Body of pancreas (tissue), 4 donors: ENCODE results near the gene DSTN. TPM values are rescaled to one million over a fixed set of nuclear protein-coding genes. Genes with fewer than 3 reads are reported as not detected.

Source experiments
- ATAC-seq: fragments of 150-250 bp; one replicate; pipeline ENCODE4 v1.9.1; 2016
- DNase-seq, 4 donors: peaks; one replicate each; pipeline ENCODE4 v3.0.0-alpha.2; 2019
- H3K27ac ChIP-seq, 4 donors: fragments of 200-600 bp; sonication (generic); 1 replicate in 3 of 4; 2 replicates in 1 of 4; pipeline versions ENCODE4 v1.5.1 to v1.6.1; 2016 to 2019; ENCODE audit warnings: mild to moderate bottlenecking in 1 of 4, mixed read lengths in 1 of 4, moderate library complexity in 1 of 4
- H3K27me3 ChIP-seq, 2 donors: fragments of 200-600 bp; sonication (generic); one replicate each; pipeline ENCODE4 v1.6.0; 2016; ENCODE audit warnings: mild to moderate bottlenecking in 1 of 2
- H3K36me3 ChIP-seq, 2 donors: fragments of 200-600 bp; sonication (generic); replicated peaks in 1 of 2; 2 replicates each; pipeline ENCODE4 v1.5.1; 2016; ENCODE audit warnings: low read depth in 2 of 2; ENCODE audit not compliant: insufficient read depth in 1 of 2
- H3K4me1 ChIP-seq: fragments of 200-600 bp; sonication (generic); one replicate; pipeline ENCODE4 v1.6.0; 2016
- H3K4me3 ChIP-seq, 2 donors: fragments of 200-600 bp; sonication (generic); 1 replicate in 1 of 2; 2 replicates in 1 of 2; pipeline ENCODE4 v1.5.1; 2016 to 2019
- H3K9me3 ChIP-seq, 3 donors: fragments of 200-600 bp; sonication (generic); 1 replicate in 2 of 3; 2 replicates in 1 of 3; pipeline ENCODE4 v1.5.1; 2016
- POLR2A ChIP-seq, 3 donors: fragments of 450-650 bp; IDR thresholded peaks; one replicate each; pipeline ENCODE4 v1.6.1; 2016; ENCODE audit warnings: antibody characterized with exemption in 3 of 3, mild to moderate bottlenecking in 2 of 3
- WGBS, 2 donors: methylation state at CpG; one replicate each; pipeline ENCODE4 v1.1.5; 2017; 5-methylcytosine and 5-hydroxymethylcytosine counted together
- intact Hi-C: fragments of 100-400 bp; cut with DNase I; formaldehyde crosslinking; loops from one replicate; pipeline ENCODE4 v1.15.1; 2023
- total RNA-seq, 2 donors: library from RNA; depleted of rRNA; stranded (reverse); fragments of >200 nt; gene quantifications; one replicate each; pipeline ENCODE4 v1.1.0, GENCODE V29; 2016
- TF ChIP-seq, protein P1 (sequence below), 7 experiments: fragments of 450-650 bp in 4 of 7; fragments of 200-600 bp in 3 of 7; sonication (generic) in 3 of 7; IDR thresholded peaks; one replicate each; pipeline ENCODE4 v1.5.1; 2016 to 2019; ENCODE audit warnings: antibody characterized with exemption in 7 of 7

Gene DSTN
- total RNA-seq, 2 donors from 2014 or later: 103 to 464 TPM

DNA sequence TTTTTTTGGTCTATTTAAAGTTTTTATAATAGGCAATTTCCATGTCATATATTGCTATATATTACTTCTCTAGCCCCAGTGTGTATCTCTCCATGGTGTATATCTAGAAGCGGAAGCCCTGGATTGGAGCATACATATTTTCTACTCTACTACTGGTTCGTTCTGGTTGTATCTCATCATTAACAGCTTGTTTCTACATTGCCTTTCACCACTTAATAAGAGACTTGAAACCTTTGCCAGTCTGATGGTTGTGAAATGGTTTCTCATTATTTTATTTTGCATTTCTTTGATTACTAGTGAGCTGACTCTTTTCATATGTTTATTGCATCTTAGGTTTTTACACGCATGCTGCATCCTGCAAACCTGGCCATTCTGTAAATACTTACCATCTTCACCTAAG, 3.6 kb downstream of the DSTN start:
- intact Hi-C loops: no loop called here
- no peak overlapping the region for H3K27ac ChIP-seq

DNA sequence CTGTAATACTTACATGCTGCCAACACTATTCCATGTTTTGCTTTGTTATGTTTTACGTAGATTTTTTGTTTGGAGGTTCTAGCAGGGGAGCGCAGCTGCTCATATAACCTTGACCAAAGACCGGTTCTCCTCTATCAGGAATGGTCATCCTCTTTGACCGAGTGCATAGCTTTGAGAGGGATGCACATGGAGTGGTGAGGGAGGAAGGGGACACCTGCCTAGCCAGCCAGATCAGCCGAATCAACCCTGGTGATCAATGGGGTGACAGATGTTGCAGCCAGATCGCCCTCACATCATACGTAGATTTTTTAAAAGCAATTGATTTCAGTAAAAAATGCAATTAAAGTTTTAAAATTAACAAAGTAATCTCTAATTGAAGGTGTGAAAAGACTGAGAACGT, 6.3 kb downstream of the DSTN start:
- Histone ChIP-seq H3K9me3 (no peaks in the 10 kb centered on the region), H3K4me3 (no peak overlapping the region), H3K4me1 (peaks cover 77% of the 10 kb centered on the region), H3K27ac (no peak overlapping the region), H3K27me3 (peaks cover 0 to 2% of the 10 kb centered on the region in 2 donors), H3K36me3 (no peaks in the 10 kb centered on the region)
- intact Hi-C loops: no loop called here
- no peak for DNase-seq
- ATAC-seq: no peak
- no peak for TF ChIP-seq POLR2A (IDR thresholded peaks at IDR 0.05)
- TF ChIP-seq, protein P1, sequence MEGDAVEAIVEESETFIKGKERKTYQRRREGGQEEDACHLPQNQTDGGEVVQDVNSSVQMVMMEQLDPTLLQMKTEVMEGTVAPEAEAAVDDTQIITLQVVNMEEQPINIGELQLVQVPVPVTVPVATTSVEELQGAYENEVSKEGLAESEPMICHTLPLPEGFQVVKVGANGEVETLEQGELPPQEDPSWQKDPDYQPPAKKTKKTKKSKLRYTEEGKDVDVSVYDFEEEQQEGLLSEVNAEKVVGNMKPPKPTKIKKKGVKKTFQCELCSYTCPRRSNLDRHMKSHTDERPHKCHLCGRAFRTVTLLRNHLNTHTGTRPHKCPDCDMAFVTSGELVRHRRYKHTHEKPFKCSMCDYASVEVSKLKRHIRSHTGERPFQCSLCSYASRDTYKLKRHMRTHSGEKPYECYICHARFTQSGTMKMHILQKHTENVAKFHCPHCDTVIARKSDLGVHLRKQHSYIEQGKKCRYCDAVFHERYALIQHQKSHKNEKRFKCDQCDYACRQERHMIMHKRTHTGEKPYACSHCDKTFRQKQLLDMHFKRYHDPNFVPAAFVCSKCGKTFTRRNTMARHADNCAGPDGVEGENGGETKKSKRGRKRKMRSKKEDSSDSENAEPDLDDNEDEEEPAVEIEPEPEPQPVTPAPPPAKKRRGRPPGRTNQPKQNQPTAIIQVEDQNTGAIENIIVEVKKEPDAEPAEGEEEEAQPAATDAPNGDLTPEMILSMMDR (IDR thresholded peaks at IDR 0.05): no peak
- 27 to 42% methylated on average over 8 of the region's 8 CpGs for WGBS, 2 donors

More for the DNA sequence above, 3.6 kb downstream of the DSTN start:
- H3K4me1 ChIP-seq: peaks cover 54% of the 10 kb centered on the region
- 45 to 53% methylated on average over 3 of the region's 3 CpGs for WGBS, 2 donors
- TF ChIP-seq, protein P1 (IDR thresholded peaks at IDR 0.05): no peak
- TF ChIP-seq POLR2A (IDR thresholded peaks at IDR 0.05): no peak
- H3K4me3 ChIP-seq: no peak overlapping the region
- no peaks in the 10 kb centered on the region for H3K36me3 ChIP-seq
- DNase-seq (no peak), ATAC-seq (no peak)
- H3K9me3 ChIP-seq: no peaks in the 10 kb centered on the region
- peaks cover 0 to 5% of the 10 kb centered on the region in 2 donors for H3K27me3 ChIP-seq

DNA sequence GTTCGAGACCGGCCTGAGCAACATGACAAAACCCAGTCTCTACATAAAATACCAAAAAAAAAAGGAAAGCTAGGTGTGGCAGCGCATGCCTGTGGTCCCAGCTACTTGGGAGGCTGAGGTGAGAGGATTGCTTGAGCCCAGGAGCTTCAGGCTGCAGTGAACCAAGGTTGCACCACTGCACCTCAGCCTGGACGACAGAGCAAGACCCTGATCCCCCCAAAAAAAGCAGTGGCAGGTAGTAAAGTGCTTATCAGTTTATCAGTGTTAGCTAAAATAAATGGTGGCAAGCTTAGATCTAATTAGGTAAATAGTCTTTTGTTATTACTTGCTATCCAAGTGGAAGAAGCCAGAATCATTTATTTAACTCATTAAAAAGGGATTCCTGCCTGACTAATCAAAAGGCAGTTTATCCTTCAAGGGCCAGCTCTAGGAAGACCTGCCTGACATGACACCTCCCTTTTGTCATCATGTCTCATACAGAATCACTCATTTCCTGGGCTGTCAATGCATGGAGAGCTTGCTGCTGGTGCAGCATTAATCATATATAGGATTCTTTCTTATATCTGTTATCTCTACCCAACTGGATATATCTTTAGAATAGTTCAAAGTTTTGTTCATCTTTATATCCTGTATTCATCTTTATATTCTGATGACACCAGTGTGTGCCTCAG, 9.6 kb downstream of the DSTN start:
- WGBS, 2 donors: 74 to 77% methylated on average over 2 to 4 of the region's 4 CpGs
- no peak overlapping the region for H3K27ac ChIP-seq
- no peaks in the 10 kb centered on the region for H3K27me3 ChIP-seq
- DNase-seq (no peak), ATAC-seq (no peak)
- intact Hi-C loops: no loop called here
- no peak overlapping the region for H3K4me3 ChIP-seq
- no peaks in the 10 kb centered on the region for H3K9me3 ChIP-seq
- H3K36me3 ChIP-seq: no peaks in the 10 kb centered on the region
- H3K4me1 ChIP-seq: peaks cover 70% of the 10 kb centered on the region
- TF ChIP-seq, protein P1 (IDR thresholded peaks at IDR 0.05): no peak

DNA sequence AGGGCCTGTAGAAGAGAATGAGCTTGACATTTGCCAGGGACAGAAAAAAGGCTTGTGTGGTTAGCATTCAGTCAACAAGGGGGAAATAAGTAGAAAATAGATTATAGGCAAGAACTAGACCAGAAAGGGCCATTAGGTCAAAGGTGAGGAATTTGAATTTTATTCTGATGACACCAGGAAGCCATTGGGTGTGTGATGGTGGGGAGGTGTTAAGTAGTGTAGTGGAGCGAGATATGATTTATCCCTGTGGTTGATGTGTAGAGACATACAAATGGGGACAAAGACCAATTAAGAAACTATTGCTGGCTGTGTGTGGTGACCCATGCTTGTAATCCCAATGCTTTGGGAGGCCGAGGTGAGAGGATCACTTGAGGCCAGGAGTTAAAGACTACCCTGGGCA, 11.0 kb downstream of the DSTN start:
- Histone ChIP-seq H3K27me3 (no peaks in the 10 kb centered on the region), H3K9me3 (no peaks in the 10 kb centered on the region), H3K4me3 (no peak overlapping the region), H3K27ac (no peak overlapping the region), H3K4me1 (peaks cover 74% of the 10 kb centered on the region), H3K36me3 (no peaks in the 10 kb centered on the region)
- ATAC-seq: no peak
- intact Hi-C loops: no loop called here
- no peak for DNase-seq
- 96% methylated on average over 2 of the region's 2 CpGs for WGBS, 2 donors
- TF ChIP-seq, protein P1 (IDR thresholded peaks at IDR 0.05): no peak
- TF ChIP-seq POLR2A (IDR thresholded peaks at IDR 0.05): no peak

DNA sequence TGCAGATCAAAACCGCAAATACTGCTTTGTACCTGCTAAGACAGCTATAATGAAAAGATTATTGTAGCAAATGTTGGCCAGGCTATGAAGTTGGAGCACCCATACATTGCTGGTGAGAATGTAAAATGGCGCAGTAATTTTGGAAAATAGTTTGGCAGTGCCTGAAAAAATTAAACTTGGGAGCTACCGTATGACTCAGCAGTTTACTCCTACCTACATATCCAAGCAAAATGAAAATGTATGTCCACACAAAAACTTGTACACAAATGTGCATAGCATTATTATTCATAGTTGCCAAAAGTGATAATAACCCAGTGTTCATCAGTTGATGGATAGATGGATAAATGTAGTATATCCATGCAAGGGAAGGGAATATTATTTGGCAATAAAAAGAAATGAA, 13.3 kb downstream of the DSTN start:
- Histone ChIP-seq H3K27me3 (no peaks in the 10 kb centered on the region), H3K4me3 (no peak overlapping the region), H3K4me1 (peaks cover 77% of the 10 kb centered on the region), H3K36me3 (no peaks in the 10 kb centered on the region), H3K9me3 (no peaks in the 10 kb centered on the region), H3K27ac (no peak overlapping the region)
- DNase-seq (no peak), ATAC-seq (no peak)
- intact Hi-C loops: no loop called here
- WGBS, 2 donors: 93 to 95% methylated on average over 3 of the region's 3 CpGs
- TF ChIP-seq, protein P1 (IDR thresholded peaks at IDR 0.05): no peak
- TF ChIP-seq POLR2A (IDR thresholded peaks at IDR 0.05): no peak
